ENCODE measurements around the gene GNGT1.
A peak's percentile ranks its signal among the peaks of the same experiment; 100 is the strongest.
"Not testable (repeated sequence)": the region's sequence is repeated elsewhere in the genome, so short reads cannot be mapped to it uniquely, and the experiment has no call there.

GNGT1 gene

DNA sequence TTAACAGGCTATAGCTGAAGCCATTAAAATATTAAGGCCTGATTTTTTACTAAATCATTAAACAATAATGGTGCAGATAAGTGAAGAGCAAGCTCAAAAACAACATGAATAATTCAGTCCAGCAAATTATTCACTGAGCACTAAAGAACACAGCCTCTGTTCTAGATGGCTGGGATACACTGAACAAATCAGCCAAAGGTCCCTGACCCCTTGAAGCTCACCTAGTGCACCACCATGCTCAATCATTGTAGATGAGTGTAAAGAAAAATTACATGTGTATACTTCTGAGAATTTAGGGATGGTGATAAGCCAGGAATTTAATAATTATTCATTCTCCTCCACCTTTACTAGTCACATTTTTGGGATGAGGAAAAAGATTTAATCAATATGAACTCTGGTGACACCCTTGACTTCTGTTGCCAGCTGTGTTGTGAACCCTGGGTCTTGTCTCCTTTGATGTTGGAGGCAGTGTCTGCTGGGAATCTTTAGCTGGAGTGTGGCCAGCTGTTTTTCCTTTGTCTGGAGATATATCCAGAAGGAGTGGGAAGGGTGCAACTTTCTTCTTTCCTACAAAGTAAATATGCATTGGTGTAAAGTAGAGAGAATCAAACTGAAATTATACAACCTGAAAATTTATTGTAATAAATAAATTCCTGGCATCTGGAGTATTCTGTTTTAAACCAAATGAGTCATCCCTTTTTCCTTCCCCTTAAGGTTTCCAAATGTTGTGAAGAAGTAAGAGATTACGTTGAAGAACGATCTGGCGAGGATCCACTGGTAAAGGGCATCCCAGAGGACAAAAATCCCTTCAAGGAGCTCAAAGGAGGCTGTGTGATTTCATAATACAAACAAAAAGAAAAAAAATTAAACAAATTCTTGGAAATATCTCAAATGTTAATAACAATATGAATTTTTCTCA is 4.0 kb downstream of the GNGT1 start:
- DNase-seq (ENCODE audit: low read depth), result peak; percentile 67

GRCh38 chr7:93911242-93911641 is 4.9 kb downstream of the GNGT1 start:
- DNase-seq (ENCODE audit: low read depth), result not testable (repeated sequence)

DNA sequence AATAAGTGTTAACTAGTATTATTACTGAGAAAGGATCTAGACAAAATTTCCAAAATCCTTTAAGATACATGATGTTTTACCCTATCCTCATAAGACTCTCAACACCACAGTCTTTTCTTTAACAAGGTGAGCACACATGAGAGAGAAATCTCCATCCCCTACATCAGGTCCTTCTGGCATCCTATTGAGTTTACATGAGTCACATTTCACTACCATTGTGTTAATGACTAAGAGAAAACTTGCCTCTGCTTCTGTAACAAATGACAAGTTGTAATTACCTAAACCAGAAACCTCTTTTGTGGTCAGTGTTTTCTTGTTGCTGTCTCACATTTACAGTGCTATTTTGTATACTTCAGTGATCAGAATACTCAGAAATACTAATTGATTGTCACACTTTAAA is 5.3 kb downstream of the GNGT1 start:
- DNase-seq (ENCODE audit: low read depth), result not testable (repeated sequence)

GRCh38 chr7:93913197-93913596 is 6.8 kb downstream of the GNGT1 start:
- DNase-seq (ENCODE audit: low read depth), result no peak

DNA sequence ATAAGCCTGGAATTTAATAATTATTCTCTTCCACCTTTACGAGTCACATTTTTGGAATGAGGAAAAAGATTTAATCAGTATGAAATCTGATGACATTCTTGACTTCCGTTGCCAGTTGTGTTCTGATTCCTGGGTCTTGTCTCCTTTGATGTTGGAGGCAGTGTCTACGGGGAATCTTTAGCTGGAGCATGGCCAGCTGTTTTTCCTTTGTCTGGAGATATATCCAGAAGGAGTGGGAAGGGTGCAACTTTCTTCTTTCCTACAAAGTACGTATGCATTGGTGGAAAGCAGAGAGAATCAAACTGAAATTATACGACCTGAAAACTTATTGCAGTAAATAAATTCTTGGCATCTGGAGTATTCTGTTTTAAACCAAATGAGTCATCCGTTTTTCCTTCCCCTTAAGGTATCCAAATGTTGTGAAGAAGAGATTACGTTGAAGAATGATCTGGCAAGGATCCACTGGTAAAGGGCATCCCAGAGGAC is 8.3 kb downstream of the GNGT1 start:
- DNase-seq (ENCODE audit: low read depth), result no peak

GRCh38 chr7:93915206-93915842 is 9.0 kb downstream of the GNGT1 start:
- DNase-seq (ENCODE audit: low read depth), result not testable (repeated sequence)

GRCh38 chr7:93915888-93916287 is 9.5 kb downstream of the GNGT1 start:
- DNase-seq (ENCODE audit: low read depth), result not testable (repeated sequence)

DNA sequence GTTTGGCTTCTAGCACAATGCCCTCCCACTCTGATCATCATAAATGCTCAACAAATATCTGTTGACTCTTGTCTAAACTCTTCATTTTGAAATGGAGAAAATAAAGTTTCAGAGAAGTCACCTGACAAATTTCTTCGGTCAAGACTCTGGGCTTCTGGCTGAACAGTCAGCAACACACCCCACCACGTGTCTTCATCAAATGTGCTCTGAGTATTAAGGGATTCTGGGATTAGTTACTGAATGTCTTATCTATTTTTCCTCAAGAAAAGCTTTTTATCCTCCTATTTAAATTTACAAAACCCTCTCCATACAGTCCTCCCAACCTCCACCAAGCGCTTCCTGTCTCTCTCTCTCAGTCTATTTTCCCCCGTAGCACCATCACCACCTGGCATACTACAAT is 9.9 kb downstream of the GNGT1 start:
- DNase-seq (ENCODE audit: low read depth), result not testable (repeated sequence)

DNA sequence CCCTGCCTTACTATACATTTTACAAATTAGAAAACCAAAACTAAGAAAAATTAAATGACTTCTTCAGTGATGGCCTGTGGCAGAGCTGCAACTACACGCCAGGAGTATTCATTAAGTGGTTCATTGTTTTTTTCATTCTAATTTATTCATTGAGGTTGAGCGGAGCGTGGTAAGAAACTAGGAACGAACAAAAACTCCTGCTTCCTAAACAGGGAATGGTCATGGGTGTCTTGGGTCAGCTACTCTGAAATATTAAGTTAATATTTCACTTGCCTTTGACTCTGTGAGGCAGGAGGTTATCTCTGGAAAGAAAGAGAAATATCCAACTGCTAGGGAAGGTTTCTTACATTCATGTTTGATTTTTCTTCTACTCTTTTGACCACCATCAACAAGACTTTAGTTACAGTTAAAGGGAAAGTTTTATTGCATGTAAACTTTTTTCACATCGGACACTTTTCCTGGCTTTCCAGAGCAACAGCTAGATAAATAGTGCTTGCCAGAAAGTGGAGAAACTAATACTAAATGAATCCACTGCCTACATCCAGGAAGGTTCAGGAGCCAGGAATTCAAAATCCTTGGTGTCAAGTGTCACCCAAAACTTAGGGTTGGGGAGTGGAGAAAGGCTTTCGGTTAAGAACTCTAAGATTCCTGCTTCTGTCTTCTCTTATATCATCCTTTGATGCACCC is 14.3 kb downstream of the GNGT1 start:
- DNase-seq (ENCODE audit: low read depth), result no peak

DNA sequence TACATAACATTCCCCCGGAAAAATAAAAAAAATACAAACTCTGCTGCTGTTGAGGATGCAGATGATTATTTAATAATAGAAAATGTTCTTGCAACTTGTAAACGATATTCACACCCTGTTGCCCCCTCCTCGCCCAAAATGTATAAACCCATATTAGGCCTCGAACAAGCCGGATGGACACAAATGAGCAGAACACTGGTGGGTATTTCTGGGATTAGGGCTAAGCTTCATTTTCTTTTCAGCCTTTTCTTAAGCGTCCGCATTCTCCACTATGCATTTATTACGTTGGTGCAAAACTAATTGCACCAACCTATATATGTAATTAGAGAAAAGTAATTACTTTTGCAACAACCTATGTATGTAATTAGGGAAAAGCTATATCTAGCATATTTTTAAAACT is 14.8 kb downstream of the GNGT1 start:
- no peak for DNase-seq (ENCODE audit: low read depth)

GRCh38 chr7:93921607-93922566 is 15.5 kb downstream of the GNGT1 start, which contains the start of gene GNG11:
Gene GNG11 (plus strand): TSS chr7:93921735. CDS start chr7:93922138, 403 bp downstream.
- peak; percentile 46 for DNase-seq (ENCODE audit: low read depth)

DNA sequence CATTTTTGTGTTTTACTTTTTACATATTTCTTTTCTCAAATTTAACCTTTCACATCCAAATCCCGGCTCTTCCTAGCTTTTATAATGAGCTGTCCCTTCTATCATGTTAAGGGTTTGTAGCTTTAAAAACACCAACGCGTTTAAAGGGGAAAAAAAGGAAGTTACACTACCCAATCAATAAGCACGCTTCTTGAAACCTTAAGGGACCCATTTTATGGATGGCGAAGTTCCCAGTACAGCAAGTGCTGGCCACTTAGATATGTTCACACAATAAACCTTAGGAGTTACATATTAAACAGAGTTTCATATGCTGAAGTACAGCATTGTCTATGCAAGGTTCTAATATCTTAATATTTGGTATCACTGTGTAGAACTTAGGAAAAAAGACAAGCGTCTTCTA is 16.9 kb downstream of the GNGT1 start:
- peak; percentile 59 for DNase-seq (ENCODE audit: low read depth)

DNA sequence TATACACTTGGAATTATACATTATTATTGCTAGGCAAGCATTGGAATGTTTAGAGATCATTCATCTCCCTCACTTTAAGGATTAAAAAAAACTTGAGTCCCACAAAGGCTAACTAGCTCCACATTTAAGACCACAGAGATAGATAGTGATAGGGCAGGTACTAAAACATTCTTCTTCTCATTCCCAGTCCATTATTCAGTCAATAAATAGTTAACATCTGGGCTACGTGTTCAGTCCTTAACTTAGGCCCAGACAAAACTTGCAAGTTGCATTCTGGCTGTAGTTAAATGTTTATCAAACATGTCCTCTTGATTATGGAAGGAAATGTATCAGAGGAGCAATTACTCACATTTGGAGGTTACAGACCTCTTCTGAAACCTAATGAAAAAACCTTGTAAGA is 17.6 kb downstream of the GNGT1 start:
- no peak for DNase-seq (ENCODE audit: low read depth)

- DNase-seq (ENCODE audit: low read depth), result no peak
Measured at GRCh38 chr7:93926800-93927199, 20.4 kb downstream of the GNGT1 start.

GRCh38 chr7:93927585-93927984 is 21.2 kb downstream of the GNGT1 start:
- no peak for DNase-seq (ENCODE audit: low read depth)

DNA sequence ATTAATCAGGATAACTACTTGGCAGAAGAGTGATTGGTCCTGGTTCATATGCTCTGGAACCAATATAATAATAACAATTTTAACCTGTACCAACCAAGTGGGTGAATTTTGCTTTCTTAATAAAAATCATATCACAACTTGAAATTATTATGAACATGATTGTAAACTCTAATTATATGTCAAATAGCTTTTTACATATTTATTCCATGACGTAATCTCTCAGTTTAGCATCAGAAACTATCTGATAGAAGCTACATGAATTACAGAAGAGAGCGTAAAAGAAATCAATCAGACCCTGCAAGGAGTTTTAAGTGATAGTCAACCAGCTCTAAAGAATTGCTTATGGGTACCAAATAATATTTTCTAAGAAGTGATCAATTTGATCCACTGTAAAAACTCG is 25.3 kb downstream of the GNGT1 start:
- DNase-seq (ENCODE audit: low read depth), result no peak

- no peak for DNase-seq (ENCODE audit: low read depth)
Measured at GRCh38 chr7:93933156-93933555, 26.8 kb downstream of the GNGT1 start.

DNA sequence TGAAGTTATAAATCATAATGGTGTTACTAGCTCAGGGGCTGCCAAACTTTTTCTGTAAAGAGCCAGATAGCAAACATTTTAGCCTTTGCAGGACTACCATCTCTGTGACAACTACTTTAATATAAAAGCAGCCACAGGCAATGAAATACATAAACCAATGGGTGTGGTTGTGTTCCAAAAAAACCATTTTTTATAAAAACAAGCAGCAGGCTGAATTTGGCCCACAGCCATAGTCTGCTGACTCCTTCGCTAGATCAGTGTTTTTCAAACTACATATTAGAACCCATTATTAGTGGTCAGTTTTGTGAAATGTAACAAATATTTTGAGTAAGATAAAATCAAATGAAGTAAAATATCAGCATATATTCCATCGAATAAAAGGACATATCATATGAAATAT is 28.7 kb downstream of the GNGT1 start:
- no peak for DNase-seq (ENCODE audit: low read depth)

DNA sequence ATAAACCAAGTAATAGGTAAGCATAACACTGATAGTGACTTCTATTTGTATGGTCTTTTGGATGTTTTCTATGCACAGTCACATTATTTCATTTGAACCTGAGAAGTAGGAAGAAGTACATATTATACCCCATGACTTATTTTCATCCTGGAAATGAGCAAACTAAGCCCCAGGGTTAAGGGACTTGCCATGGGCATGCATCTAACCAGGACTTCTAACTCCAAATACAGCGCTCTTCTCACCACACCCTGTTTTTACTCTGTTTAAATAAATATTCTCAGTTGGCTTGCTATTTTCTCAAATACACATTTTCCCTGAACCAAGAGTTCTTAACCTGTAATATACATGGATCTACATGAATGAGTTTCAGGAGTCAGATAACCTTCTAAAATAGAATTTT is 31.5 kb downstream of the GNGT1 start:
- DNase-seq (ENCODE audit: low read depth), result no peak

DNA sequence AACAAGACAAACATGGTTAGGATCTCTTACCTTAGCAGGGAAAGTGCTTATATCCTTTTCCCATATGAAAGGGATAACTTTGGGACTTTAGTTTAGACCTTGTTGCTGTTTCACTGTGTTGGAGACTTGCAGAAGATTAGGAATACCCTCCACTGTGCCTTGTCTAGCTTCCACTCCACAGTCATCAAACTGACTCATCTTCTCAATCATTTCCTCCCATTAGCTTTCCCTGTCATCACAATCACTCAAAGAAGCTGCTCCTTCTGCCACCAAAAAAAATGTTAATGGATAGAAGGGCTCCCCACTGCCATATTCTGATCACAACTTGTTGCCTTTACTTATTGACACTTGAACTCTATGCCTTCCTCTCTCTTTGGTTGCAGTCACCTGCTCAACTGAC is 31.9 kb downstream of the GNGT1 start:
- no peak for DNase-seq (ENCODE audit: low read depth)

- no peak for DNase-seq (ENCODE audit: low read depth)
Measured at GRCh38 chr7:93941945-93942344, 35.6 kb downstream of the GNGT1 start.
